Glutamatergic neuron (in vitro differentiated cells): ENCODE measurements around the gene NCAM1. TPM values are rescaled to one million over a fixed set of nuclear protein-coding genes. Genes with fewer than 3 reads are reported as not detected.

Experiments
- DNase-seq: peaks from one replicate; pipeline ENCODE4 v3.0.0; 2022
- H3K27ac Mint-ChIP-seq: one replicate; pipeline ENCODE4 v1.8.0; 2020; ENCODE audit warnings: mild to moderate bottlenecking, mixed read lengths, inconsistent platforms; ENCODE audit not compliant: unreplicated experiment
- H3K27me3 Mint-ChIP-seq: one replicate; pipeline ENCODE4 v1.8.0; 2020; ENCODE audit warnings: mild to moderate bottlenecking, moderate library complexity, mixed read lengths, inconsistent platforms; ENCODE audit not compliant: unreplicated experiment
- H3K36me3 Mint-ChIP-seq: one replicate; pipeline ENCODE4 v1.8.0; 2020; ENCODE audit warnings: mild to moderate bottlenecking, mixed read lengths, inconsistent platforms; ENCODE audit not compliant: unreplicated experiment
- H3K4me1 Mint-ChIP-seq: one replicate; pipeline ENCODE4 v1.8.0; 2020; ENCODE audit warnings: mild to moderate bottlenecking, low read depth, mixed read lengths, inconsistent platforms; ENCODE audit not compliant: unreplicated experiment
- H3K4me3 Mint-ChIP-seq: one replicate; pipeline ENCODE4 v1.8.0; 2020; ENCODE audit warnings: mild to moderate bottlenecking, mixed read lengths, inconsistent platforms; ENCODE audit not compliant: unreplicated experiment
- H3K9me3 Mint-ChIP-seq: one replicate; pipeline ENCODE4 v1.8.0; 2020; ENCODE audit warnings: mild to moderate bottlenecking, moderate library complexity, mixed read lengths, inconsistent platforms; ENCODE audit not compliant: unreplicated experiment
- total RNA-seq: library from RNA; stranded (reverse); fragmentation: NEBNext Ultra II Directional; extraction: Animal tissue kit (Norgen Biotek cat#: 25700); gene quantifications from one replicate; pipeline ENCODE4 v1.2.1, GENCODE V29; 2021; ENCODE audit not compliant: unreplicated experiment
- TF ChIP-seq, protein P1 (sequence below): fragments of 200-600 bp; sonication (generic); IDR thresholded peaks from one replicate; pipeline ENCODE4 v1.5.0; 2021; ENCODE audit not compliant: partially characterized antibody, unreplicated experiment

Gene NCAM1
- total RNA-seq, 1 donor from 2014 or later = 819 TPM

GRCh38 chr11:113193946-113194345 is 232.7 kb downstream of the NCAM1 start:
- no peak for DNase-seq
- no peak overlapping the region for H3K4me3 Mint-ChIP-seq
- no peak overlapping the region for H3K27ac Mint-ChIP-seq
- peaks cover 12% of the 10 kb centered on the region for H3K9me3 Mint-ChIP-seq
- peaks cover 8% of the 10 kb centered on the region for H3K27me3 Mint-ChIP-seq
- TF ChIP-seq, protein P1, sequence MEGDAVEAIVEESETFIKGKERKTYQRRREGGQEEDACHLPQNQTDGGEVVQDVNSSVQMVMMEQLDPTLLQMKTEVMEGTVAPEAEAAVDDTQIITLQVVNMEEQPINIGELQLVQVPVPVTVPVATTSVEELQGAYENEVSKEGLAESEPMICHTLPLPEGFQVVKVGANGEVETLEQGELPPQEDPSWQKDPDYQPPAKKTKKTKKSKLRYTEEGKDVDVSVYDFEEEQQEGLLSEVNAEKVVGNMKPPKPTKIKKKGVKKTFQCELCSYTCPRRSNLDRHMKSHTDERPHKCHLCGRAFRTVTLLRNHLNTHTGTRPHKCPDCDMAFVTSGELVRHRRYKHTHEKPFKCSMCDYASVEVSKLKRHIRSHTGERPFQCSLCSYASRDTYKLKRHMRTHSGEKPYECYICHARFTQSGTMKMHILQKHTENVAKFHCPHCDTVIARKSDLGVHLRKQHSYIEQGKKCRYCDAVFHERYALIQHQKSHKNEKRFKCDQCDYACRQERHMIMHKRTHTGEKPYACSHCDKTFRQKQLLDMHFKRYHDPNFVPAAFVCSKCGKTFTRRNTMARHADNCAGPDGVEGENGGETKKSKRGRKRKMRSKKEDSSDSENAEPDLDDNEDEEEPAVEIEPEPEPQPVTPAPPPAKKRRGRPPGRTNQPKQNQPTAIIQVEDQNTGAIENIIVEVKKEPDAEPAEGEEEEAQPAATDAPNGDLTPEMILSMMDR = no peak
- H3K4me1 Mint-ChIP-seq = peaks cover 66% of the 10 kb centered on the region
- no peaks in the 10 kb centered on the region for H3K36me3 Mint-ChIP-seq

DNA sequence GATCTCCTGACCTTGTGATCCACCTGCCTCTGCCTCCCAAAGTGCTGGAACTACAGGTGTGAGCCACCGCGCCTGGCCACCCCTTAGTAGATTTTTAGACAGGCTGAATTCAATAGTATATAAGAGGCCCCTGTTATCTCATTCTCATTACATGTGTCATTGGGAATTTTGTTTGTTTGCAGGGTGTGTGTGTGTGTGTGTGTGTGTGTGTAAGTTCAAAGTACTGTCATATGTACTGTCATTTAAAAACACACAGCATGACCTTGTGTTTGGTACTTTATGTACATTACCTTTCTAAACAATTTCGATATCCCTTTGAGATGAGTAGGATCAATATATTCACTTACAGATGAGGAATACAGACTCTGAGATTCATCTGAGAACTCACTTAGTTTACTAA is 234.5 kb downstream of the NCAM1 start:
- Mint-ChIP-seq H3K27me3 (peaks cover 10% of the 10 kb centered on the region), H3K4me1 (peaks cover 69% of the 10 kb centered on the region), H3K4me3 (no peak overlapping the region), H3K9me3 (peaks cover 8% of the 10 kb centered on the region), H3K36me3 (no peaks in the 10 kb centered on the region), H3K27ac (no peak overlapping the region)
- no peak for DNase-seq
- TF ChIP-seq, protein P1 = no peak

GRCh38 chr11:113197446-113197845 is 236.2 kb downstream of the NCAM1 start:
- Mint-ChIP-seq H3K4me3 (no peak overlapping the region), H3K9me3 (peaks cover 15% of the 10 kb centered on the region), H3K4me1 (peaks cover 68% of the 10 kb centered on the region), H3K27ac (no peak overlapping the region), H3K36me3 (no peaks in the 10 kb centered on the region), H3K27me3 (peaks cover 9% of the 10 kb centered on the region)
- DNase-seq = no peak
- TF ChIP-seq, protein P1 = no peak

- peak overlapping the region; percentile 41 for H3K27ac Mint-ChIP-seq
- peaks cover 7% of the 10 kb centered on the region for H3K27me3 Mint-ChIP-seq
- peaks cover 65% of the 10 kb centered on the region for H3K4me1 Mint-ChIP-seq
- peaks cover under 1% of the 10 kb centered on the region for H3K36me3 Mint-ChIP-seq
- peaks cover 14% of the 10 kb centered on the region for H3K9me3 Mint-ChIP-seq
- TF ChIP-seq, protein P1 = no peak
- H3K4me3 Mint-ChIP-seq = peak overlapping the region; percentile 54
- no peak for DNase-seq
These were observed 237.9 kb downstream of the NCAM1 start for GRCh38 chr11:113198972-113199661.

- H3K27me3 Mint-ChIP-seq = peaks cover 8% of the 10 kb centered on the region
- peak overlapping the region; percentile 78 for H3K27ac Mint-ChIP-seq
- peaks cover 18% of the 10 kb centered on the region for H3K9me3 Mint-ChIP-seq
- TF ChIP-seq, protein P1 = no peak
- H3K4me1 Mint-ChIP-seq = peaks cover 66% of the 10 kb centered on the region
- no peak for DNase-seq
- peaks cover 8% of the 10 kb centered on the region for H3K36me3 Mint-ChIP-seq
- peak overlapping the region; percentile 34 for H3K4me3 Mint-ChIP-seq
These were observed 238.6 kb downstream of the NCAM1 start for GRCh38 chr11:113199866-113200265.
